GF-D8 (cell line): ENCODE measurements around the gene MSLN.

Experiments
- DNase-seq: peaks from one replicate; lab custom pipeline; 2025; lab: John Stamatoyannopoulos, UW

MSLN gene

DNA sequence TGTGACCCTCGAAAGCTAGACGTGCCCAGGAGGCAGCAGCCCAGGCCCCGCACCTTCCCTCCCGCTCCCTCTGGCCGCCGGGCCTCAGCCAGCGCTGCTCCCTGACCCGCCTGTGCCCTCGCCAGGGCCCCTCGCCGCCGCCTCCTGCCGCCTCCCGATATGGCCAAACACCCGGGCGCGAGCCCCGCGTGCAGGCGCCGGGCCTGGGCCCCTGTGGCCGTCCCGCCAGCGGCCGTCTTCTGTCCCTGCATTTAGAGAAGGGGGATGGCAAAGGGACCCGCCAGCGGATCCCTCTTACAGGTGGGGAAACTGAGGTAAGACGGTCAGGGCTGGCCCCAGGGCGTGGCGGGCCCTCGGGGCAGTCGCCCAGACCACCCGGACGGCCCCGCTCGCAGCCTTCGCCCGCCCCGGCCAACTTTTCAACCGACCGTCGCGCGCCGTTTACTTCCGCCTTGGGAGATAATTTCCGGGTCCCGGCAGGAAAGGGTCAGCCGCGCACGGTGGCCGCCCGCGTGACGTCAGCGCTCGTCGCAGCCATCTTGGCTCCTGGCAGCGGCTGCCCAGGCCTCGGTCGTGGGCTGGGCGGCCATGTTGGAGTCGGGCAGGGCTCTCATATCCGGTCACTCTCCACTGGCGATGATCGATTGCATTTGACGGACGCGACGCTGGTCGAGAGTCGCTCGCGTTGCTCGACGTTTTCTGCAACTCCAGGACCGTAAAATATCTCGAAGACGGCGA, 47.0 kb downstream of the MSLN start:
- DNase-seq: peak; percentile 76

DNA sequence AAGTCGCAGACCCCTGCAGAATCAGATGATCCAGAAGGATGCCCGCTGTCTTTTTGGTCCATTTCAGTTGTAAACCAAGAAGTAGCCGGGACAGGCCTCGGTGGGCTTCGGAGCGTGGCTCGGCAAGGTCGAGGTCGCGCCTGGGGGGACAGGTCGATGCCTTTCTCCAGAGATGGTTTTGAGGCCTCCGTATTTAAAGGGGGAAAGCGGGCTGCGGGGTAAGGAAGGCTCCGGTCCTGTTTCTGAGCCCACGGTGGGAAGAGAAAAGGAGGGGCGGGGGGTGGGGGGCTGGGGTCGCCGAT, 47.5 kb downstream of the MSLN start:
- DNase-seq: no peak

DNA sequence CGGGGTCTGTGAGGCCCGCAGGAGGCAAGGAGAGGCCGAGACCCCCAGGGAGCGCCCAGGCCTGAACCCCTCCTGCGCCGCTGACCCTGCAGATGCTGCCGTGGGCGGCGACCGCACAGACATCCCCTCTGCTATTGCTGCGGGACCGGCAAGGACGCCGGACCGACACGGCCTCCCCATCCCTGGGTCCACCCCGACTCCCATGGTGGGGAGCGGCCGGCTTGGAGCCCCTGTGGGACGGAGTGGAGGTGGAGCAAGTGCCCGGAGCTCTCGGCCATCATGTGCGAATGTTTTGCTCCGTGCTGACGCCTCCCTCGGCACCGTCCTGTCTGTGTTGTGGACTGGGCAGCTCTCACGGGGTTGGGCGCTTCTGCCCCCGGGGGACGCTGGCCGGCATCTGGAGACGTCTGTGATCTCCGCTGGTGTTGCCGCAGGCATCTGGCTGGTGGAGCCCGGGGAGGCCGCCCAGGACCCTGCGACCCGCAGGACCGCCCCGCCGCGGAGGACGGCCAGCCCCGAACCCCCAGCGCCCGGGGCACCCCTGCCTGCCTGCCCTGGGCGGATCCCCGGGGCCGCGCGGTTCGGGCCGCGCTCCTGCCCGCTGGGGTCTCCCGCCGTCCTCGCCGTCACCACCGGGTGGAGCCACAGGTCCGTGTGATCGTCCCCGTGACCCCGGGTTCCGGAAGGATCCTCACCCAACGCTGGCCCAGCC, 52.8 kb downstream of the MSLN start:
- no peak for DNase-seq

DNA sequence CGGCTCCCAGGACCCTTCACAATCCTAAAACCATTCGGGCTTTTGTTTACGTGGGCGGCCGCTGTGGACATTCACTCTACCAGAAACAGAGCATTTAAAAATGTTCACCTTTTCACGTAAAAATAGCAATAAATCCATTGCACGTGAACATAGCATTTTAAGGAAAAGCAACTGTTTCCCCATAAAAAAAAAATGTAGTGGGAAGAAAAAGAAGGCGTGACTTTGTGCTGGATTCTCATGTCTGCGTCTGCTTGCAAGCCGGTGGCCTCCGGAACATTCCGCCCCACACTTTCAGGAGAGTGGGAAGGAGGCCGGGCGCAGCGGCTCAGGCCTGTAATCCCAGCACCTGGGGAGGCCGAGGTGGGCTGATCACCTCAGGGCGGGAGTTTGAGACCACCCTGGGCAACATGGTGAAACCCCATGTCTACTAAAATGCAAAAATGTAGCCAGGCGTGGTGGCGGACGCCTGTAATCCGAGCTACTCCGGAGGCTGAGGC, 53.4 kb downstream of the MSLN start:
- no peak for DNase-seq

DNA sequence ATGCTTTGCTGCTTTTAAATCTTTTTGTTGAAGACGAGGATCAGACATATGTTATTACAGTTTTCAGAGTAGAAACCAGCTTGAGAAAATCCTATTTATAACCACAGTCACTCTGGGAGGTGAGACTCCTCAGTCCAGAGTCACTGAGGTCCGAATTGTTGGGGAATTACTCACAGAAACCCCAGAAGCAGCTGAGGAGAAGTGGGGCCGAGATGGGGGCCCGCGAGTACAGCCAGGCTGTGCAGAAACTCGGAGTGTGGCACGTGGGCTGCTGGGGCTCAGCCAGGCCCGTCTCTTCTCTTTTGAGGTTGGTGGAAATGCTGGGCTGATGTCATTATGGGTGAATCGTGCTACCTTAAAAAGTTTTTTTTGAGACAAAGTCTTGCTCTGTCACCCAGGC, 54.4 kb downstream of the MSLN start:
- no peak for DNase-seq

DNA sequence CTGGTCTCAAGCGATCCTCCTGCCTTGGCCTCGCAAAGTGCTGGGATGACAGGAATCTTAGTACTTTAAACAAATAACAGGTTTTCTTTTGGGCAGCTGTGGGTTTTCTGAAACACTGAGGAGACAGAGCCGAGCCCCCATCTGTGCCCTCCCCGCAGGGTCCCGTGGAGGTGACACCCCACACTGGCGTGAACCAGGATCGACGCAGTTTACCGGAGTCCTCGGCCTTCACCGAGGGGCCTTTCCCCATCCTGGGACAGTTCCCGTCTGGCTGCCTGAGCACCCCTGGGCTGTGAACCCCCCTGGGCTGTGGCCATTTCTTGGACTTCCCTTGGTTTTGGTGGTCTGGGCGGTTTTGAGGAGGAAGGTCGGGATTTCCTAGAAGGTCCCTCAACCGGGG, 55.3 kb downstream of the MSLN start:
- no peak for DNase-seq

DNA sequence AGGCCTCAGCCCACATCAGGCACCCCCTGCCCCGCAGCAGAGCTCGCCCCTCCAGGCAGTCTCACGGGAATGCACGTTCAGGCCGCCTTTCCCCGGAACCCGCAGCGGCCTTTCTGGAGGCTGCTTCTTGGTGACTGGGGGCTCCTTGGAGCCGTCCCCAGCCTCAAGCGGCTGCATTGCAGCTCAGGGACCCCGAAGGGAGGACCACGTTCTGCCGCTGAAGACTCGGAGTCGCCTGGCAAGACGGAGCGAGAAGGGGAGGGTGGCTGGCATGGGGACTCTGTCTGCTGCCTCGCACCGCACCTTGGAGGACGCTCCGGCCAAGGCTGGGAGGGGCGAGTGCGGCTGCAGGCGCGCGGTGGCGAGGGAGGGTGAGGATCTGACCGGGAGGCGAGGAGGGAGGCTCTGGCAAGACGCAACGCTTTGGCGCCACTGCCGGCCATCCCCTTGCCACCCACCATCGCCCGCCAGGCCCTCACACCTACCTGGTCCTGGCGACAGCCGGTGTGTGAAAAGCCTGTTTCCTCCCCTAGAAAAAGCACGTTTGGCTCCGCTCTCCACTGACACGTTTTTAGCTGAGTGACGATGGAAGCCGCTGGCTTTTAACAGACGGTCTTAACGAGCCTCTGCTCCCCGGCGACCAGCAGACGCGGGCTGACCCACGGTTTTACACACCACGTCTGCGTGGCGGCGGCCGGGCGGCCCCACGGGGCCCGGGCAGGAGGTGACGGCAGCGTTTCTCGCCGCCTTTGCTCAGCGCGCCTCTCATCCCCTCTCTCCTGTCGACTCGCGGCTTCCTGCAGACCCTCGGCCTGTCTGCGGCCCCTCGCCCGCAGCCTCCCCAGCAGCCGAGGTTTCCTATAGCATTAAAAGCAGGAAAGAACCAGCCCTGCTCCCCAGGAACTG, 56.7 kb downstream of the MSLN start:
- DNase-seq: no peak

DNA sequence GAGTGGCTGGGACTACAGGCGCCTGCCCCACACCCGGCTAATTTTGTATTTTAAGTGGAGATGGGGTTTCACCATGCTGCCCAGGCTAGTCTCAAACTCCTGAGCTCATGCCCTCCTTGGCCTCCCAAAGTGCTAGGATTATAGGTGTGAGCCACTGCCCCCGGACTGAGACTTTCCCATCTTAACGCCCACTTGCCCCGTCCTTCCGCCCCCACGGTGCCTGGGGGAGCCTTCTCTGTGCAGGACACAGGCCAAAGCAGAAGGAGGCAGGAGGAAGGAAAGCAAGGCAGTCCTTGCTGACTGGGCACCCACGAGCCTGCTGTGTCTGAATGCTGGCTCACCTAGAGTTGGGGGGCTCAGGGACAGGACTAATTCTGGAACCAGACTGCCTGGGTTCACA, 57.6 kb downstream of the MSLN start:
- DNase-seq: no peak
